Measurements from ENCODE around the gene DEFB128. TPM values are rescaled to one million over a fixed set of nuclear protein-coding genes. Genes with fewer than 3 reads are reported as not detected.

DEFB128 gene
- total and polyA plus RNA-seq, 11 donors, result not detected

- peaks cover 0 to 4% (median 0%) of the 10 kb centered on the region in 12 donors for H3K9me3 ChIP-seq
- 68 to 87% (median 82%) methylated on average over 1 of the region's 1 CpG for WGBS, 4 donors
- H3K4me1 ChIP-seq, result no peaks in the 10 kb centered on the region
- no peaks in the 10 kb centered on the region for H3K36me3 ChIP-seq
- H3K27me3 ChIP-seq, result peaks cover 0 to 2% (median 0%) of the 10 kb centered on the region in 9 donors
- ATAC-seq (no peak), DNase-seq (no peak)
- intact Hi-C loops (cut with DNase I), result no loop called here
- H3K4me3 ChIP-seq, result no peak overlapping the region
- TF ChIP-seq, protein P1, sequence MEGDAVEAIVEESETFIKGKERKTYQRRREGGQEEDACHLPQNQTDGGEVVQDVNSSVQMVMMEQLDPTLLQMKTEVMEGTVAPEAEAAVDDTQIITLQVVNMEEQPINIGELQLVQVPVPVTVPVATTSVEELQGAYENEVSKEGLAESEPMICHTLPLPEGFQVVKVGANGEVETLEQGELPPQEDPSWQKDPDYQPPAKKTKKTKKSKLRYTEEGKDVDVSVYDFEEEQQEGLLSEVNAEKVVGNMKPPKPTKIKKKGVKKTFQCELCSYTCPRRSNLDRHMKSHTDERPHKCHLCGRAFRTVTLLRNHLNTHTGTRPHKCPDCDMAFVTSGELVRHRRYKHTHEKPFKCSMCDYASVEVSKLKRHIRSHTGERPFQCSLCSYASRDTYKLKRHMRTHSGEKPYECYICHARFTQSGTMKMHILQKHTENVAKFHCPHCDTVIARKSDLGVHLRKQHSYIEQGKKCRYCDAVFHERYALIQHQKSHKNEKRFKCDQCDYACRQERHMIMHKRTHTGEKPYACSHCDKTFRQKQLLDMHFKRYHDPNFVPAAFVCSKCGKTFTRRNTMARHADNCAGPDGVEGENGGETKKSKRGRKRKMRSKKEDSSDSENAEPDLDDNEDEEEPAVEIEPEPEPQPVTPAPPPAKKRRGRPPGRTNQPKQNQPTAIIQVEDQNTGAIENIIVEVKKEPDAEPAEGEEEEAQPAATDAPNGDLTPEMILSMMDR (IDR thresholded peaks at IDR 0.05), result no peak
- no peak for TF ChIP-seq POLR2A (IDR thresholded peaks at IDR 0.05)
- H3K27ac ChIP-seq, result no peak overlapping the region
Observed at GRCh38 chr20:198225-198624, 8.7 kb upstream of the DEFB128 start.

- no peak for DNase-seq
- Histone ChIP-seq H3K36me3 (no peaks in the 10 kb centered on the region), H3K4me3 (no peak overlapping the region), H3K27me3 (no peaks in the 10 kb centered on the region), H3K27ac (no peak overlapping the region), H3K4me1 (no peaks in the 10 kb centered on the region), H3K9me3 (peaks cover 0 to 17% (median 6%) of the 10 kb centered on the region in 12 donors)
- WGBS, 4 donors, result 49 to 57% (median 54%) methylated on average over 2 of the region's 2 CpGs
- no peak for ATAC-seq
- TF ChIP-seq POLR2A (IDR thresholded peaks at IDR 0.05), result no peak
- TF ChIP-seq, protein P1 (IDR thresholded peaks at IDR 0.05), result no peak
- intact Hi-C loops (cut with DNase I), result no loop called here
Observed at GRCh38 chr20:187733-188132, 1.8 kb downstream of the DEFB128 start.

GRCh38 chr20:184288-184687 is 5.2 kb downstream of the DEFB128 start:
- TF ChIP-seq POLR2A (IDR thresholded peaks at IDR 0.05), result no peak
- TF ChIP-seq, protein P1 (IDR thresholded peaks at IDR 0.05), result no peak
- intact Hi-C loops (cut with DNase I), result no loop called here
- no peak overlapping the region for H3K27ac ChIP-seq
- H3K27me3 ChIP-seq, result peaks cover 0 to 15% (median 4%) of the 10 kb centered on the region in 9 donors
- H3K9me3 ChIP-seq, result peaks cover 0 to 17% (median 6%) of the 10 kb centered on the region in 12 donors
- WGBS, 4 donors, result 44 to 55% (median 48%) methylated on average over 2 of the region's 2 CpGs
- no peaks in the 10 kb centered on the region for H3K36me3 ChIP-seq
- no peak overlapping the region for H3K4me3 ChIP-seq
- DNase-seq (no peak), ATAC-seq (no peak)
- no peaks in the 10 kb centered on the region for H3K4me1 ChIP-seq

- H3K4me1 ChIP-seq, result no peaks in the 10 kb centered on the region
- TF ChIP-seq POLR2A (IDR thresholded peaks at IDR 0.05), result no peak
- TF ChIP-seq, protein P1 (IDR thresholded peaks at IDR 0.05), result no peak
- no peaks in the 10 kb centered on the region for H3K9me3 ChIP-seq
- ATAC-seq, result no peak
- H3K27me3 ChIP-seq, result peaks cover 0 to 8% (median 0%) of the 10 kb centered on the region in 9 donors
- no peaks in the 10 kb centered on the region for H3K36me3 ChIP-seq
- intact Hi-C loops (cut with DNase I), result no loop called here
- H3K4me3 ChIP-seq, result no peak overlapping the region
- no peak overlapping the region for H3K27ac ChIP-seq
- DNase-seq, result no peak
- 70 to 92% (median 80%) methylated on average over 2 of the region's 2 CpGs for WGBS, 4 donors
Observed at GRCh38 chr20:168876-169275, 20.6 kb downstream of the DEFB128 start.
